HG02759 (cell line): Measurements from ENCODE around the gene TRIM45.
"Not testable (repeated sequence)": the region's sequence is repeated elsewhere in the genome, so short reads cannot be mapped to it uniquely, and the experiment has no call there.

ENCODE experiments used
- ATAC-seq: cut with Tn5 transposase; IDR thresholded peaks from one replicate; pipeline ENCODE4 v1.9.1; 2021; ENCODE audit warnings: mild to moderate bottlenecking, moderate library complexity; ENCODE audit not compliant: unreplicated experiment

Gene TRIM45

DNA sequence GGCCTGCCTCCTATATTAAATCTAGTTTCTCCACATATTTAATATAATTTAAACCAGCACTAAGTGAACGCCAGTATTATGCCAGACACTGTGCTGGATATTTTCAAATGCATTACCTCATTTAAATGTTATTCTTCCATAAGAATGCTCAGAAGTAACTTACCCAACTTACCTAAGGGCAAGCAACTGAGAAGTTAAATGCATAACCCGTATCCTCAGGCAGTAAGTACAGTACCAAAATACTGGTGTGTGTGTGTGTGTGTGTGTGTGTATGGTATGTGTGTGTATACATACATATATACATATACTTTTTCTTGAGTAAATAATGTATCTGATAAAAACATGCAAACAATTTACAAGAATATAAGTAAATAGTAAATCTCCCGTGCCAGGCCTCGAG lies 9.0 kb upstream of the TRIM45 start:
- no peak for ATAC-seq

- ATAC-seq = no peak
Measured at GRCh38 chr1:117128323-117129079, 7.0 kb upstream of the TRIM45 start.

- no peak for ATAC-seq
Measured at GRCh38 chr1:117127795-117128194, 6.2 kb upstream of the TRIM45 start.

DNA sequence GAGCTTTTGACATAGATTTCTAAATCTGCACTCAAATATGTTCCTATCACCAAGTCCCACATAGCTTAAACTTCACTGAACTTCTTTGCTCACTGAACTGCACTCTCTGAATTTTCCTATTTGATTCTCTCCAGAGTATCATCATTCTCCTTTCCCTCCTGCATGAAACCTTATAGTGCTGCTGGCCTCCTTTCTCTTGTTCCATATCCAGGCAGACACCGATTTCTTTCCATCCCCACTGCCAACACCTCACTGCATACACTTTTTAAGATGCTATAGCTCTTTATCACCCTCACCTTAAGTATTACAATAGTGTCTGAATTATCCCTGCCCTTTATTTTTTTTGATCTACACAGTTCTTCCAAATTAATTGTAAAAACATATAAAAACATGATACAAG lies 3.1 kb upstream of the TRIM45 start:
- no peak for ATAC-seq

DNA sequence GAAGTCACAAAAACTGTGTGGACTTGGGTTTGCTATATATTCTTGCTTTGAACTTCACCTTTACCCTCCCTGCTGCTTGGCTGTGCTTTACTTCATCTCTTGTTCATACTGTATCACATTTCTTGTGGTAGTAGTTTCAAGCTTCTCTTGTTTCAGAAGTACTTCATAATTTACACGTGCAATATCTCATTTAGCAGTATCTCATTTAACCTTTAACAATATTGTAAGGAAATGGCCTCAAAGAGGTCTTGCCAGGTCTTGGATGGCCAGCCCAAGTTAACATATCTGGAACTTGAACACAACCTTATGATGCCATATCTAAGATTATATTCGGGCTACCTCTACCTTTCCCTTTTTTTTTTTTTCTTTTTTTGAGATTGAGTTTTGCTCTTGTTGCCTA lies 1.7 kb upstream of the TRIM45 start:
- no peak for ATAC-seq

DNA sequence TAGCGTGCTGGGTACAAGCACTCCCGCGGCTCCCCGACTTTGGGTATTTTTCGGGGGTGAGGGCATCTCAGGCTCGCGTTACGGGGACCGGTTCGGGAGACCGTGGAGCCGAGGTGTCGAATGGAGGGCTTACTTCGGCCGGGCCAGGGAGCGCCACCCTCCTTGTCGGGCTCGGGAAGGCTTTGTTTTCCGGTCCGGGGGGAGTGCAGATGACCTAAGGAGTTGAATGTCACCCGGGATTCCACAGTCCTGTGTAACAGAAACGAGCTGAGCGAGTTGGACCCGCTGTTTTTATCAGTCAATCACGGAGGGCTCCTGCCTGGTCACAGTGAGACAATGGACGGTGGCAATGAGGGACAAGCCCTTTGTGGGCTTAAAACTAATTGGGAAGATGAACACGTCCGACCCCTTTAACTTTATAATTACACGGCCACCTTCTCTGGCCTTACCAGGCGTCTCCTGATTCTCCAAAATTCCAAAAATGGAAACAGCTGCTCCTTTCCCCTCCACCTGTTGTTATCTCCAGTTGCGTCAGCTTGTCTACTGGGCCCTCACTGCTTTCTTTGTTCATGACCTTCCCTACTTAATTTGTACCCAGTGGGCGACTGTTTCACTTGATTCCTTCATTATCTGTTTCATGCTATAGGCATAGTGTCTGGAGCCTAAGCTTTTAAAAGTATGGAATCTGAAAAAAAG lies 929 bp upstream of the TRIM45 start:
- ATAC-seq = no peak

- ATAC-seq = no peak
Measured at GRCh38 chr1:117120774-117121588, 568 bp downstream of the TRIM45 start.

DNA sequence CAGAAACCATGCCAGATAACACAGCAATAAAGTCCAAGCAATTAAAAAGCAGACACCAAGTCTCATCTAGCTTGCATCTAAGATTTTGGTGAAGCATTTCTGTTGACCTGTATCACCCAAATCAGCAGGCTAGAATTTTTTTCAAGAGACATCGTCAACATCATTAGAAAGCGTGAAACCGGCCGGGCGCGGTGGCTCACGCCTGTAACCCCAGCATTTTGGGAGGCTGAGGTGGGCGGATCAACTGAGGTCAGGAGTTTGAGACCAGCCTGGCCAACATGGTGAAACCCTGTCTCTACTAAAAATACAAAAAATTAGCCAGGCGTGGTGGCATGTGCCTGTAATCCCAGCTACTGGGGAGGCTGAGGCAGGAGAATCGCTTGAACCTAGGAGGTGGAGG lies 2.4 kb downstream of the TRIM45 start:
- not testable (repeated sequence) for ATAC-seq

DNA sequence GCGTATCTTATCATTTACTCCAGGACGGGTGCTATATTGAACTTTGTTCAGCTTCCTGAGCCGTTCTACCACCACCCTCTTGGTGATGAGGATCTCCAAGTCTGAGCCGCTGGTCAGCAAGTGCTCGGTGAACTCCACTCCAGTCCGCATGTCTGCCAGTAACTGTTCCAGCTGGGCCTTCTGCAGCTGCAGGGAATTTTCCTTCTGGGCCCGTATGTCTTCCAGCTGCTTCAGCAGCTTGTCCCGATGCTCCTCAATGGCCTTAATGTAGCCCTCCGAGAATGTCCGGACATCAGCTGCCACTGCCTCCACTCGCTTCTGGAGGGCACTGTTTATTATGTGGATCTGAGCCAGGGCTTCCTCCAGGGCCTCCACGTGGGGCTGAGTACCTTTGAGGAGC lies 3.4 kb downstream of the TRIM45 start:
- no peak for ATAC-seq

GRCh38 chr1:117117697-117118096 lies 3.9 kb downstream of the TRIM45 start:
- ATAC-seq = no peak

DNA sequence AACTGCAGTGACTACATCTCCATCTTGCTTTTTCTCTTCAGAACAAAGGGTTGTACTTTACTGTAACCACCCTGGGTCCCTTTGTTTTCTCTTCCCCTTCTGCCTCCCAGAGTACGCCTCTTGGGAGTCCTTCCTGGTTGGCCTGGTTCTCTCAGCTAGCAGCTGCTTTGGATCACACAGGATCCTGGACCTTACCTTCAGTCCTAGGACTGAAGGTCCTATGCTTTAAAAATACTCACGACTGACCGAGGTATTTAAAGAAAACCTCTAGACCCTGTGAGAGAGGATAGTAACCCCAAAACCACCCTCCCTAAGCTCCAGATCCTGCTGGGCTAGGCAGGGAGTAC lies 4.8 kb downstream of the TRIM45 start:
- no peak for ATAC-seq

GRCh38 chr1:117116090-117116783 lies 5.3 kb downstream of the TRIM45 start:
- ATAC-seq = no peak

GRCh38 chr1:117114877-117115276 lies 6.7 kb downstream of the TRIM45 start:
- ATAC-seq = no peak

DNA sequence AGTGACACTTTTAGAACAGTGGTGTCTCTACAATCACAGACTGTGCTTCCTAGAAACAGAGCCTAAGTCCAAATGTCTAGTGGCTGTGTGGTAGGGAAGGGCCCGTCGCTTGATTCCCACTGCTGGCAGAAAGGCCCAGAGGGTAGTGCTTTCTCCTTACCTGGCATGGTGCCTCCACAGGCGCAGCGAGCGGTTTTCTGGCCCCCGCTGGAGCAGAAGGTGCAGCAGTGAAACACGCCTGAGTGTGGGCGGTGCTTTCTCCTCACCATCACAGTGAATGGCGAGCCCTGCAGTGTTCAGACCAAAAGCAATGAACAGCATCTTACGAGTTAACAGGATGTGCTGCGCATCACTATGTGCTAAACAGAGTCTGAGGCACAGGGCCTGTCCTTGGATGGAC lies 8.3 kb downstream of the TRIM45 start:
- ATAC-seq = no peak

- ATAC-seq = no peak
Measured at GRCh38 chr1:117112047-117112717, 9.4 kb downstream of the TRIM45 start.

- ATAC-seq = no peak
Measured at GRCh38 chr1:117110774-117111173, 10.8 kb downstream of the TRIM45 start.

DNA sequence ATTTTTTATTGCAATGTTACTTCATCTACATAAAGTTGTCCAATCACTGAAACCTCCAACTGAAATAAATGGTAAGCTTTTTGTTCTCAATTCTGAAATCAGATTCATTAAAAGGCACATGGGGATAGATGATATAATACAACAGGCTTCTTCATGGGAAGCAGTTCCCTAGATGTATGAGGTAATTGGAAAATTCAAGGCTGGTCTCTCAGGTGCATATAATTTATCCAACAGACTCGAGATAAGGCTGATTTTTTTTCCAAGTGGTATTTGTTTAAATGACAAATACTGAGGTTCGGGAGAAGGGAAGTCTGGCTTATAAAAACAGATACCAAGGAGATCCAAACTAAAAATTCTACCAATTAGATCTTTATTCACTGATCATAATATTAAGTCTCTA lies 14.2 kb downstream of the TRIM45 start:
- no peak for ATAC-seq

DNA sequence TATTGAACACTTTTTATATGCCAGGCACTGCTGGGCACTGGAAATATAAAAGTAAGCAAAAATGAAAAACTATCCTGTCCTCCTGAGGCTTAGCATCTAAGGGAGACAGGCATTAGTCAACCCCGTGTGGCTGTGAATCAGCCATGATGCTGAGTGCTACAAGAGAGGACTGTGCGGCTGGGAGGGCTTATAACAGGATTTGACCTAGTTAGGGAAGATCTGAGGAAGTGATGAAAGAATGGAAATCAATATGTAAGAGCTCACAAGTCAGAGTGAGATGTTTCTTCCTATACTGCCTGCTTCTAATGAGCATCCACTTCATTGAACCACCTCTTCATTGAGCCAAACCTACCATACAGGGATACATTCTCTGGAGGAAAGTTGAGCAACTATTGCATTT lies 15.1 kb downstream of the TRIM45 start:
- ATAC-seq = no peak

GRCh38 chr1:117105722-117106121 lies 15.8 kb downstream of the TRIM45 start:
- no peak for ATAC-seq

- ATAC-seq = no peak
Measured at GRCh38 chr1:117104986-117105385, 16.6 kb downstream of the TRIM45 start.

- not testable (repeated sequence) for ATAC-seq
Measured at GRCh38 chr1:117101858-117102257, 19.7 kb downstream of the TRIM45 start.
